Left renal pelvis (tissue), 4 donors: ENCODE data around the gene AAMDC. TPM values are rescaled to one million over a fixed set of nuclear protein-coding genes. Genes with fewer than 3 reads are reported as not detected.
"Not testable (repeated sequence)": the region's sequence is repeated elsewhere in the genome, so short reads cannot be mapped to it uniquely, and the experiment has no call there.

ENCODE experiments used
- DNase-seq, 4 donors: peaks; one replicate each; pipeline ENCODE4 v3.0.0-alpha.2; 2013; ENCODE audit warnings: low read depth in 4 of 4, low spot score in 3 of 4
- polyA plus RNA-seq, 4 donors: library from polyadenylated mRNA; unstranded; fragments of 120-200 nt; gene quantifications; one replicate each; pipeline ENCODE4 v1.2.1, GENCODE V29; 2013; ENCODE audit not compliant: insufficient read length in 4 of 4

AAMDC gene
- polyA plus RNA-seq, 4 donors, result 46.1 to 53.1 (median 48.2) TPM

DNA sequence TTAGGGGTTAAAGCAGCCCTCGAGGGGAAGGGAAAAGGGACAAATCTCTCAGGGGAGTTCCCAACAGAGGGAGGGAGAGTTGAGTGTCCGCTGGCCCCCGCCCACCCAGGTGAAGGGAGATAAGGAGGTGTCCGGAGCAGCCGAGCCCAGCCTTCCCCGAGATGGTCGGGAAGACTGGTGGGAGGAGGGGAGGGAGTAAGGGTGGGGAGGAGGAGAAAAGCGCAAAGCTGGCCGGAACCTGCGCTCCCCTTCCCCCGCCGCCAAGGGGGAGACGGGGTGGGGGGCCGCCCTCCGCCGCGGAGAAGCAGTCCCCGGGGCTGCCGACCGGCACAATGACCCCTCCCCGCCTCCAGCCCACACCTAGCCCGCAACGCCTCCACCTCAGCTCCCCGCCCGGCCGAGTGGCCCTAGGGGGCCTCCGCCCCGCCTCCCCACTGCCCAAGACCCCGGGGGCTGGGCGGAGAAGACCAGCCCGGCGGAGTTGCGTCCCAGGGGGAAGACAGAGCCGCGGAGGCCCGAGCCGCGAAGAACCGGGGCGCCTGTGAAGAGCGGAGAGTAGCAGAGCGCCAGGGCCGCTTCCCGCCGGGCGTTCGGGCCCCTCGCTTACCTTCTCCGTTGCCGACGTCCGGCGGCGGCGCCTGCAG lies 901 bp upstream of the AAMDC start:
- DNase-seq, result peak in 3 of 4 donors; percentile 33 to 46 (median 39)

DNA sequence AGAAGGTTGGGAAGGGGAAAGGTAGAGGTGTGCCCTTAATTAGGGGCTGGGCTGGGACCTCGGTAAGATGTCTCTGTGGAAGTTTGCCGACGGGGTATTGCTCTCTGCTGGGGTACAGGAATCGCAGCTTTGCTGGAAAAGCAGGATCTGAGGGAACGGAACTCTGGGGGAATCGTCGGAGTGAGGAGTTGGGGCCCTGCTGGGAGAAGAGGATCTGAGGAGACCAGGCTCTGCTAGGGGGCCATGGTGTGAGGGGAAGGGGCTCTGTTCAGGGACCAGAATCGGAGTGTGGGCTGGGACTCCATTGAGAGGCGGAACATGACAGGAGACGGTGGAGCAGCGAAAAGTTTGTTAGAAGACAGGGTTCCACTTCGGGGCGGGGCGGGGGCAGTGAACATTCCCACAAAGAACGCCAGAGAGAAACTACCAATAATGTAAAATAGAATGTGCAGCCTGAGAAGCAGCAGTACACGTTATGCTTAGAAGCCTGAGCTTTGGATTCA lies 456 bp downstream of the AAMDC start:
- DNase-seq, result peak in 1 of 4 donors; percentile 16

DNA sequence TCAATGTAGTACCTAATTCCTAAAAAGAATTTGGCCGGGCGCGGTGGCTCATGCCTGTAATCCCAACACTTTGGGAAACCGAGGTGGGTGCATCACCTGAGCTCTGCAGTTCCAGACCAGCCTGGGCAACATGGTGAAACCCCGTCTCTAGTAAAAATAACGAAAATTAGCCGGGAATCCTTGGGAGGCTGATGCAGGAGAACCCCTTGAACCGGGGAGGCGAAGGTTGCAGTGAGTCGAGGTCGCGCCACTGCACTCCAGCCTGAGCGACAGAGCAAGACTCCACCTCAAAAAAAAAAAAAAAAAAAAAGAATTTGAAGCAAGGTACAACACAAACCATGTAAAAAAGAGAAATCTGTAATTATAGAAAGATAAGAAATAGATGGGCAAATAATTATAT lies 1.2 kb downstream of the AAMDC start:
- DNase-seq, result not testable (repeated sequence)

DNA sequence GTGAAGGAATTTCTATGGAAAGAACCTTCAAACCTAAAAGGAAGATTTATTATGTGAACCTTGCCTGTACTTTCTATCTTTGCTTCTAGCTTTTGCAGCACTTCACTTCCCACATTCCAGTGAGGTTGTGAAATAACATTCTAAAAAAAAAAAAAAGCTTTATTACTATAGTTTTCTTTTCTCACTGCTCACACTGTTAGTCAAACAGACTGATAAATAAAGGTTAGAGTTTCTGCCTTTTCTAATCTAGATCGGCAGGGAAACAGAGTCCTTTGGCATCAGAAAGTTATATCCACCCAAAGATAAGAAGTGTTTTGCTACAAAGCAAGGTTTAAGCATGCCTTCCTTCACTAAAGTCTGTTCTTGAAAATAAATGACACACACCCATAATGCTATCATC lies 2.8 kb downstream of the AAMDC start:
- no peak for DNase-seq

DNA sequence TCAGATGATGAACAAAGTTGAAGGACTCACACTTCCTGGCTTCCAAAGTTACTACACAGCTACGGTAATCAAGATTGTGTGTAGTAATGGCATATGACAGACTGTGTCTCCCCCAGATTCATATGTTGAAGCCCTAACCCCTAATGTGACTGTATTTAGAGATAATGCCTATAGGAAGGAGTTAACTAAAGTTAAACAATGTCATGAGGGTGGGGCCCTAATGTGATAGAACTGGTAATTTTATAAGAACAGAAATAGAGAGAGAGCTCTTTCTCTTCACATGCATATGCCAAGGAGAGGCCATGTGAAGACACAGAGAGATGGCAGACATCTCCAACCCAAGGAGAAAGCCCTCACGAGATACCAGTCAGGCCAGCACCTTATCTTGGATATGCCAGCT lies 8.0 kb downstream of the AAMDC start:
- DNase-seq, result no peak

DNA sequence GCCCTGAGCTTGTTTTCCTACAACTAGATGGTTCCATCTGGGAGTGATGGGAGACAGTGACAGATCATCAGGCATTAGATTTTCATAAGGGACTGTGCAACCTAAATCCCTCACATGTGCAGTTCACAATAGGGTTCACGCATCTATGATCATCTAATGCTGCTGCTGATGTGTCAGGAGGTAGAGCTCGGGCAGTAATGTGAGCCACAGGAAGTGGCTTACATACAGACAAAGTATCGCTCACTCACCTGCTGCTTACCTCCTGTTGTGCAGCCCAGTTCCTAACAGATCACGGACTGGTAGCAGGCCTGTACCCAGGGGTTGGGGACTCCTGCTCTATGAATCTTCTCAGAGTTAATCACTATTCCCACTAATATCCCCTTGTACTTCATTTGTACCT lies 12.4 kb downstream of the AAMDC start:
- DNase-seq, result no peak

DNA sequence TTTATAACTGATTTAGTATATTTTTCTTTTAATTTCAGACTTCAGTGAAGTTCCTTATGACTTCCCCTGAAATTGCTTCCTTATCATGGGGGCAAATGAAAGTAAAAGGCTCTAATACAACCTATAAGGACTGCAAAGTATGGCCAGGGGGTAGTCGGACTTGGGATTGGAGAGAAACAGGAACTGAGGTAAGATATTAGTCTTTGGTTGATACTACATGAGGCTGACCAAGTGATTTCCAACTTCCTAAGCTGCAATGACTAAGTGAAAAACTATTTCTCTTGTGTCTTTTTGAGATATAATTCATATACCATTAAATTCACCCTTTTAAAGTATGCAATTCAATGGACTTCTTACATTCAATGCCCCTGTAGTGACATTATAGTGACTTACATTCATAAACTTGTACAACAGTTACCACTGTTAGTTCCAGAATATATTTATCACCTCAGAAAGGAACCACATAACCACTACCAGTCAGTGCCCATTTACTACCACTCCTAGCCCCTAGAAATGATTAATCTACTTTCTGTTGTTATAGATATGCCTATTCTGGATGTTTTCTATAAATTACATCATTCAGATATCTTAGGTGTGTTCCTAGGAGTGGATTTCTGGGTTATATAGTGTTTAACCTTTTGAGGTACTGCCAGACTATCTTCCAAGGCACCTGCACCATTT lies 21.6 kb downstream of the AAMDC start:
- no peak for DNase-seq

DNA sequence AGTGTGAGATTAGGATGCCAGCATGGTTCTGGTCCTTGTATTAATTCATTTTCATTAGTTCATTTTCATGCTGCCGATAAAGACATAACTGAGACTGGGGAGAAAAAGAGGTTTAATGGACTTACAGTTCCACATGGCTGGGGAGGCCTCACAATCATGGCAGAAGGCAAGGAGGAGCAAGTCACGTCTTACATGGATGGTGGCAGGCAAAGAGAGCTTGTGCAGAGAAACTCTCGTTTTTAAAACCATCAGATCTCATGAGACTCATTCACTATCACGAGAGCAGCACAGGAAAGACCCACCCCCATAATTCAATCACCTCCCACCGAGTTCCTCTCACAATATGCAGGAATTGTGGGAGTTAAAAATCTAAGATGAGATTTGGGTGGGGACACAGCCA lies 22.8 kb downstream of the AAMDC start:
- DNase-seq, result not testable (repeated sequence)

DNA sequence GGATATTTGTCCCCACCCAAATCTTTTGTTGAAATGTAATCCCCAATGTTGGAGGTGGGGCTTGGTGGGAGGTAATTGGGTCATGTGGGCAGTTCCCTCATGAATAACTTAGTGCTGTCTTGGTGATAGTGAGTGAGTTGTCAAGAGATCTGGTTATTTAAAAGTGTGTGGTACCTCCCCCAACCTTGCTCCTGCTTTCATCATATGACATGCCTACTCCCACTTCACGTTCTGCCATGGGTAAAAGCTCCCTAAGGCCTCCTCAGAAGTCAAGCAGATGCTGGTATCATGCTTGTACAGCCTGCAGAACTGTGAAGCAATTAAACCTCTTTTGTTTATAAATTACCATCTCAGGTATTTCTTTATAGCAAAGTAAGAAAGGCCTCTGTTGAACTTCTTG lies 30.6 kb downstream of the AAMDC start:
- no peak for DNase-seq

DNA sequence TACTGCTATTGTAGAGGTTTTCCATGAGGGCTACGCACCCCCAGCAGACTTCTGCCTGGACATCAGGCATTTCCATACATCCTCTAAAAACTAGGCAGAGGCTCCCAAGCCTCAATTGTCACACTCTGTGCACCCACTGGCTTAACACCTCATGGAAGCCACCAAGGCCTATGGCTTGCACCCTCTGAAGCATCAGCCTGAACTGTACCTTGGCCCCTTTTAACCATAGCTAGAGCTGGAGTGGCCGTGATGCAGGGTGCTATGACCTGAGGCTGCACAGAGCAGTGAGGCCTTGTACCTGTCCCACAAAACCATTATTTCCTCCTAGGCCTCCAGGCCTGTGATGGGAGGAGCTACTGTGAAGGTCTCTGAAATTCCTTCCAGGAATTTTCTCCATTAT lies 33.9 kb downstream of the AAMDC start:
- no peak for DNase-seq

DNA sequence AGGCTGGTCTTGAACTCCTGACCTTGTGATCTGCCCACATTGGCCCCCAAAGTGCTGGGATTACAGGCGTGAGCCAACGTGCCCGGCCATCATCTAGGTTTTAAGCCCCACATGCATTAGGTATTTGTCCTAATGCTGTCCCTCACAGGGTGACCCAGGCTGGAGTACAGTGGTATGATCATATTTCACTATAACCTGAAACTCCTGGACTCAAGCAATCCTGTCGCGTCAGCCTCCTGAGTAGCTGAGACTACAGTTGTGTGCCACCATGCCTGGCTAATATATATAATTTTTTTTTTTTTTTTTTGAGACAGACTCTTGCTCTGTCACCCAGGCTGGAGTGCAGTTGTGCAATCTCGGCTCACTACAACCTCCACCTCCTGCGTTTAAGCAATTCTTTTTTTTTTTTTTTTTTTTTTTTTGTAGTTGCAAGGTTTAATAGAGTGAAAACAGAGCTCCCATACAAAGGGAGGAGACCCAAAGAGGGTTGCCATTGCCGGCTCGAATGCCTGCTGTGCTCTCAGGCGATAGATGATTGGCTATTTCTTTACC lies 37.0 kb downstream of the AAMDC start:
- DNase-seq, result not testable (repeated sequence)

DNA sequence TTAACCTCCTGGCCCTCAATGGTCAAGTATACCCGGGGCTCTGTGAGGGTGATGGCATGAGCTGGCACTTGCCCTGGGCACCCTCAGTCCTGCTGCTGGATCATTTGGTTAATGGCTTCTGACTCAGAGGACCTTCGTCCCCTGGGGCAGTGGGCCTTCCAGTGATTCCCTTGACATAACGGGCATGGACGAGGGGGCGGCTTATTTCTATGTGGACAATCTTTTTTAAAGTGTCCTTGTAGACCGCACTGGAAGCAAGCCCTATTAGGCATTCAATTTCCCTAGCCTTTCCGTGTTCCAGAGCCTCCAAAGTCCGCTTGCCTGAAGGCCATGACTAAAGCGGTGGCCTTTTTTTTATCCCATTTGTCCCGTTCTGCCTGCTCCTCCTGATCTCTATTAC lies 40.5 kb downstream of the AAMDC start:
- DNase-seq, result not testable (repeated sequence)

DNA sequence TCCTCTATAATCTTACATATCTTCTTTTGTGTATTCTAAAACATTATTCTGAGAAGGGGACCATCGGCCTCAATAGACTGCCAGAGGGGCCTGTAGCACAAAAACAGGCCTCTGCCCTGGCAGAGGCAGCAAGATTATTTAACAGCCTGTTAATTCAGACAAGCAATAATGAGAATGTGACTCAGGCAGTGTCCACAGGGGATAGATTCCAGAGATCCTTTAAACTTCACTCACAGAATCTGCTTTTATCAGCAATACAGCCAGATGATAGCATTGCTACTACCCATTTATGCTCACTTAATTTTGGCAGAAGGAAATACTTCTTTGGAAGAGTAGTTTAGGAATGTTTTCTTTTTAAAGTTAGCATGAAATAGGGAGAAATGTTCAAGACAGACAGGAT lies 44.9 kb downstream of the AAMDC start:
- DNase-seq, result no peak

DNA sequence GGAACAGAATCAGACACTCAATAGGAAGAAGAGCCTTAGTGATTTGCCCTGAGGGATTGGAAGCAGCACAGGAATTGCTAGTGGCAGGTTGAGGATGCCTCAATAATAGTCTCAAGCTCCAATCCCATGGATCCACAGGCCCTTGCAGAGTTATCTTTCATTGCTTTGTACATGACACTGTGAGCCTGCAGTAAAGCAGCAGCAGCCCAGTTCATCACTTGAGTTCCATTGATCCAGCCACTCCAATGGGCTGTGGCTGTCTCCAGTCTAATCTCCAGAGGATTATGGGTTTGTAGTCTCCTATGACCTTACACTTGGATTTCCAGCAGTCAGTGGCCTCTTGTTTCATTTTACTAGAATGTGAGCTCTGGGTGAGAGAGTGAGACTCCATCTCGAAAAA lies 45.4 kb downstream of the AAMDC start:
- no peak for DNase-seq

DNA sequence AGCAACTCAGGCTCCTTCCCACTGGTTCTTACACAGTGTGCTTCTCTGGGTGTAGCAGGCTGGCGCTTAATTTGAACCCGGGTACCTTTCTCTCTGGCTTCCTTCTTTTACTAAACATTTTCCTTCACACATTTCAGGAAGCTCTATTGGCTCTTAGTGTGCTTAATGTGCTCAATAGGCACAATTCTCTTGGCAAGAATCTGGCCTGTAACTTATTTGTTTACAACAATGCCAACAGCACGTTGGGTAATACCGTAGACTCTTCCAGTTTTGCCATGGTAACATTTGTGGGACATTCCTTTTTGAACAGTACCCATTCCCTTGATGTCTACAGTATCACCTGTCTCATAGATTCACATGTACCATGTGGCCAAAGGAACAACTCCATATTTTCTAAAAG lies 47.8 kb downstream of the AAMDC start:
- no peak for DNase-seq

DNA sequence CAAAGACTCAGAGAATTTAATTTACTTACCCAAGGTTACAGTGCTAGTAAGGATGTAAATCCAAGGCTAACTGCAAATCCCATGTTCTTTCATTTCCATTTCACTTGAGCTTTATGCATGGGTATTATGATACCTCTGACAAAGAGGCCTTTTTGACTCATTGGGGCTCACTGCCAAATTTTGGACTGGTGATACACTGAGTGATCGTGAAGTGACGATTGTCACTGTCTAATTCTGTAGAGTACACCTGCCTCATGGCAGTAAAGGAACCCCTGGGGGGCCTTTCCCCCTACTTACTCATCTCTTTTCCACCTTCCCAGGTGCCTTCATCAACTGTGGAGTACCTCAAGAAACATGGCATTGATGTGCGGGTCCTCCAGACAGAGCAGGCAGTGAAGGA lies 50.9 kb downstream of the AAMDC start:
- no peak for DNase-seq

DNA sequence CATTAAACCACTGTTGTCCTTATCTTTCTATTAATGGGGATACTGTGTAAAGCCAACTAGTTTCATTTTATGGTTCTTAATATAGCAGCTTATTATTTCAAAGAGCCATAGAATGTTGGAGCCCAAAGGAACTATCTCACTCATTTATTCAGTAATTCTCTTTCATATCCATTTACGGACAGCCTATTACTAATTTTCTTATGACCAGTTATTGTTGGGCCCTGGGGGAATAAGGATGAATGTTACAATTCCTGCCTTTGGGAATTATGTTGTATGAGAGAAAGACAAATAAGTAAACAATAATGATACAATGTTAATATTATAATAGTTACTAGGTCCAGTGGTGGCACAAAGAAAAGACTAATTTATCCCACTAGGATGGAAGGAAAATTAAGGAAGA lies 52.4 kb downstream of the AAMDC start:
- no peak for DNase-seq

DNA sequence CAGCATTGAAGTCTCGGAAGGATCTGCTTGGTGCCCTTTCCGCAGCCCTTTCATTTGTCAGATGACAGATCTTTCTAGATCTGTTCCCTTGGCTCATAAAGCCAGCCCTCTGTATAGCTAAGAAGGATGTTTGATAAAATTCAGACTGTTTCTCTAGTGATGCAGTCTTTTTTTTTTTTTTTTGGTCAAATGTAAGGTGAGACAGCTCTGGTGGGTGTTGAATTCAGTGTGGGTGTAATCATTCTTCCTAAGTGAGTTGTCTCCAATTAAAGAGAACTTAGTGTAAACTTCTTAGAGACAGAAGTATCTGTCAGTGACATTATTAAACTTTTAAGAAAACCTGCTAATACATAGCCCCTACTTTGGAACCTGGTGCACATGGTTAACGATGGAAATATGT lies 53.3 kb downstream of the AAMDC start:
- no peak for DNase-seq

DNA sequence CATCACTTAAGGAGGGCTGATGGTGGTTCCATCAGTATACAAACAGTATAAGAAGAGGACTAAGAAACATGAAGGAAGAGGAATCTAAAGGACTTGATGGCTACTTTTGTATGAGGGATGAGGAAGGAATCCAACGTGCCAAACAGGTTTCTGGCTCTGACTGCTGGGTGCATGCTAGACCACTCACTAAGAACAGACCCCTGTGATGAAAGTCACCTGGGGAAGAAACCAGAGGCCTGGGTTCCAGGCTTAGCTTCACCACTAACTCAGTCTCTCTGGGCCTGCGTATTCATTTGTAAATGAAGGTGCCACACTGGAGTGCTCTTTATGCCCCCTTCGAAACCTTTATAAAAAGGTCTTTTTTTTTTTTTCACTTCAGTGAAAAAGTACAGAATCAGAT lies 55.1 kb downstream of the AAMDC start:
- DNase-seq, result no peak

DNA sequence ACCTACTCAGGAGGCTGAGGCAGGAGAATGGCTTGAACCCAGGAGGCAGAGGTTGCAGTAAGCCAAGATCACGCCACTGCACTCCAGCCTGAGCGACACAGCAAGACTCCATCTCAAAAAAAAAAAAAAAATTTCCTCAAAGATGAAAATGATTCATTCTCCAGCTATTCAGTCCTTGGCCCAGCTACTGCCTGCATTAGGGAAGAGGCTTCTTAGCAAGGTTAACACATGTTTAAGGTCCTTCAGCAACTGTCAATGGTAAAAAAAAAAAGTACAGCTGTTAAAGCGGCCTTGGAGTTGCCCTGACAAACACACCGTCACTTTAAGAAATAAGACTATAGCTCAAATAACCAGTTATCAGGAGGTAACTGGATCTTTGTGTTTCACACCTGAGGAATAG lies 57.3 kb downstream of the AAMDC start:
- DNase-seq, result not testable (repeated sequence)

DNA sequence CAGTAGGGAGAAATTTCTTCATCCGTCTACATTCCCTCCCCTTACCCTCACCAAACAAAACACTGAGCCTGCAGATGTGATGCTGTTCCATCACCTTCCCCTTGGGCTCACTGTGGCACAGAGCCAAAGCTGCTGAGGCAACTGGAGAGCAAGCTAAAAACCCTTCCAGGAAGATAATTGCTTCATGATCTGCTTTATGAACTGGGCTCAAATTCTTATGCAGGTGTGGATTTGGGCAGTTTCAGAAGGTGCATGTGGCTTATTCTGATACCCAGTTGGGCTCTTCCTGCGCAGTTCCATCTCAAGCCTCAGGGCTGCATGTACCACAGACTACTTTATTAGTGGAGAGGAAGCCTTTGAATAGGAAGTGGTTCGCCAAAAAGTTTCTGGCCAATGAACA lies 58.3 kb downstream of the AAMDC start:
- no peak for DNase-seq

DNA sequence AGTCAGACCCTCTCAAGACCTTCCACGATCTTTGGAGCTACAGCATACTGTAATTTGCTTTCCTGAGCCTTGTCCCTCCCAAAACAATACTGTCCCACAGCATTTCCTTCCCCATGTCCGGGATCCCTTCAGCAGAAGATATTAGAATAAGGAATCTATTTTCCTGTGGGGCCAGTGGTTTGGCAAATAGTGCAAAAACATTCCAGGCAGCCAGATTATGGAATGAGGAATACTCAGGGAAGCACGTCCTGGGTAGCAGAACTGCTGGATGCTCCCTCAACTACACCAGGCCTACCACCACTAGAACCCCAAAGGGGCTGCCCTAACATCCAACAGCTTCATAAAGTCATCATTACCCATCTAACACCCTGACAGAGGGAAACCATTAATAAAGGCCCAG lies 61.5 kb downstream of the AAMDC start:
- DNase-seq, result no peak
